HG02759 (cell line): ENCODE data around the gene TMPRSS5.
"Not testable (repeated sequence)": the region's sequence is repeated elsewhere in the genome, so short reads cannot be mapped to it uniquely, and the experiment has no call there.

Source experiments
- ATAC-seq: cut with Tn5 transposase; IDR thresholded peaks from one replicate; pipeline ENCODE4 v1.9.1; 2021; ENCODE audit warnings: mild to moderate bottlenecking, moderate library complexity; ENCODE audit not compliant: unreplicated experiment

TMPRSS5 gene

DNA sequence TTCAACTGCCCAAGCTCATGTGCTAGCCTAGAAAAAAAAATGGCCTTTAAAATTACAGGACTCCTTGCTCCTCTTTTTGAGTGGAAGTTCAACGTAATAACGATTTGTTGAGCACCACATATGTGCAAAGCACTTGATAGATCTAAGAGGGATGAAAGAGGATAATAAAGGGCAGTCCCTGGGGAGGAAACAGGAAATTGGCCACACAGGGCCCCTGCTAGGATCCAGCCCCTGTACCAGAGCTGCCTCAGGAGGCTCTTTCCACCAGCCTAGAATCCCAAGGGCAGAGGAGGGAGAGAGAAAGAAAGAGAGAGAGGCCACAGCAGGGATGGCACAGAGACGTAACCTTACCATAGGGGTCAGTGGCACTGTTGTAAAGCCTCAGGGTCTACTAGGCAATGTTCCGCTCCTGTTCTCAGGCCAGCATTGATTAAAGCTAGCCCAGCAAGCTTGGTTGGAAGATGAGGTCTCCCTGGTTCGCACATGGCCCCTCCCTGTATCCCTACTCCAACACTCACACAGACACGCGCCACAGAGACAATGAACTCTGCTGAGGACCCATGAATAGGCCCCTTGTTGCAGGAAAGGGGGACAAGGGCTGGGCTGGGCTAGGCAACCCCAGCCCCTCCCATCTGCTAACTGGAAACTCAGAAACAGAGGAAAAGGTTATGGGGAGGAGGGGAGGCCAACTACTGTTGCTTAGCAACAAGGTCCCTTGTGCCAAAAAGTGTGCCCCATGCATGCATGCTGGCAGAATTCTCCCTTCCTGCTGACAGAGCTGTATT is at the start of gene TMPRSS5:
TSS of gene TMPRSS5 (minus strand) at position 438 of the 785 bp plus-strand sequence. CDS start at position 354, 84 bp downstream.
- ATAC-seq, result no peak

DNA sequence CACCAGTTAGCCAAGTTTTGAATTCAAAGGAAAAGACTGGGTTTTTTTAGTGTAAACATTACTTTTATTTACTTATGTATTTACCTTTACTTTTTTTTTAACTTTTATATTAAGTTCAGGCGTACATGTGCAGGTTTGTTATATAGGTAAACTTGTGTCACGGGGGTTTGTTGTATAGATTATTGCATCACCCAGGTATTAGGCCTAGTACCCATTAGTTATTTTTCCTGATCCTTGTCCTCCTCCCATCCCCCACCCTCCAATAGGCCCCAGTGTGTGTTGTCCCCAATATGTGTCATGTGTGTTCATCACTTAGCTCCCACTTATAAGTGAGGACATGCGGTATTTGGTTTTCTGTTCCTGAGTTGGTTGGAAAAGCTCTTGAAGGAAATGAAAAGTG is 46.8 kb upstream of the TMPRSS5 start:
- ATAC-seq, result no peak

DNA sequence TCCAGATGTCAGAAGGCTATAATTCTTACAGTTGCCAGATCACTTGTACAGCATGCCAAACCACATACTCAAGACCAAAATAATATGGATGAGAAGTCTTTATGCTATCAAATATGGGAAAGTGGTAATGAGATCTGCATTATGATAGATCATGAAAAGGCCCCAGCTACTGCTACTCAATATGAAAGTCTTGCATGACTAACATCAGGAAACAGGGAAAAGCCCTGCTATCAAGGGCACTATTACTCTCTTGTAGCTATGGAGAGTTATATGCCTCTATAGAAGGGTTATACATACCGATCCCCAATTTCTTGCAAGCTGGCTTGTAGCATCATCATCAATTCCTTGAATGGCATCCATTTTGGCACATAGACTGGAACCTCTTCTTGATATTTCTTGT is 30.2 kb upstream of the TMPRSS5 start:
- no peak for ATAC-seq

DNA sequence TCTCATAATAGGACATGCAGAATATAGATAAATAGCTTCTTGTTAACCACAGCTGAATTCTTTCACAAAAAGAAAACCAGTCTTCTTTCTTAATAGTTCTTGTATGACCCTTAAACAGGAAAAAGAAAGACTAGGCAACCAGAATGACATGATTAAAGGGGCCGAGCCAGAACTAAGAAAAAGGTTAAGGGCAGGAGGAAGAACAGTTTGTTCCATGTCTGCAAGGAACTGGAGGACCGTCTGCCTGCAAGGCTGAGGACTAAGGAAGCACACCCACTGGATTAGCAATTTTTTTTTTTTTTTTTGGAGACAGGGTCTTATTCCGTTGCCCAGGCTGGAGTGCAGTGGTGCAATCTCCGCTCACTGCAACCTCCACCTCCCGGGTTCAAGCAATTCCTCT is 26.0 kb upstream of the TMPRSS5 start:
- no peak for ATAC-seq

DNA sequence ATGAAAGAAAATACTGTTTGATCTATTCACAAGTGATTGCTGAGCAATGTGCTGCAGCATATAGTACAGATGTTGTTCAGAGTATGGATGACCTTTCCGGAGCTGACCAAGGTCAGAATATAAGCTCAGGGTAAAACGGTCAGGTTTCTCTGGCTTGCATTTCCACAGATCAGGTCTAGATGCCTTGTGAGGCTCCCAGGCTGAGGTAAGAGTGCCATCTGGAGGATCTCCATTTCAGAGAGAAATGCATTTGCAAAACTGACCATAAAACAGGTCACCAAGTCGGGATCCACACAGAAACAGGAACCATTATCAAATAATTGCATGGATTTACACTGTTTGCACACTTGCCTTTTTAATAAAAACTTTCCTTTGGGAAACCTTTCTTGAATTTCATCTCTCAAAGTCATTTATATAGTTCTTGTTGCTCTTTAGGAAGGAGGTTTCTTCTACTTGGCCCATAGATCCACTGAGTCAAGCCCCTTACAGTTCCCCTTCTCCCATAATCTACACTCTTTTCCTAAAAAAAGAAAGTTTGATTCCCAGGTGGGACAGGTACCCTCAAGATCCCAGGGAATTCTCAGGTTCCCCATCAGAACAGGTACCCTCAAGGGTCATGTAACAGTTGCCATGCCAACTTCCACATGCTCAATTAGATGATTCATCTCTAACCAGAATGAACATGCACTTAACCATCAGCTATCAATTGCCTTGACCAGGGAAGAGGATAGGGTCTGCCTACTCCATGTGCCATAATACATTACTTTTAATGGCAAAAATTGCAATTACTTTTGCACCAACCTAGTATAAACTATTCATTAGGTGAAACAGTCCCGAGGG is 25.0 kb upstream of the TMPRSS5 start:
- no peak for ATAC-seq

DNA sequence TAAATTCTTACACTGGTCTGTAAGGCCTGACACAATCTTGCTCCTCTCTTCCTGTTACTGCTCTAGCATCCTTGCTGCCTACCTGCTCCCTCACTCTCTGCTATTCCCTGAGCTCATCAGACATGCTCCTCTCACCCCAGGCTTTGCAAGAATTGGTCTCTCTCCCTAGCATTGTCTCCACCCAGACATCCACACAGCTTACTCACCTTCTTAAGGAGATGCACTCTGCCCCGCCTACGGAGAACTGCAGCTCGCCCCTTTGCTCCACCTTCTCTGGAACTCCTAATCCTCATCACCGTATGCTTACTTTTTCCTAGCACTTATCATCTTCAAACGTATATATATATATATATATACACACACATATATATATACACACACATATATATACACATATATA is 23.3 kb upstream of the TMPRSS5 start:
- no peak for ATAC-seq

DNA sequence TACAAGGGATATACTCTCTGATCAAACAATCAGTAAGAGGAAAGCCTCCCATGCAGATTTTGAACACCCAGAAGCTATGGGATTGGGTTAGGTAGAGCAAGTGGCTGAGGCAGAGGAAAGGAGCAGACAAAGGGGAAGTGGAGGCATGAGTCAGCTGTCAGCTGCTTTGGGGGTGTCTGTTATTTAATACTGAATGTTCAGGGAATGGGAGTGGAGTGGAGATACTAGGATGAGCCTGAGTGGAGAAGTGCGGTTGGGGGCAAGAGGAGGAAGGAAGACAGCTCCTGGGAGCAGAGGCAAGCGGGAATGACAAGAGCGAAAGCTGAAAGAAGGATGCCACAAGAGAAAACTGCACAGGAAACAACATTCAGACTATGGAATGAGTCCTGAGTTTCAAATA is 22.7 kb upstream of the TMPRSS5 start:
- ATAC-seq, result no peak

DNA sequence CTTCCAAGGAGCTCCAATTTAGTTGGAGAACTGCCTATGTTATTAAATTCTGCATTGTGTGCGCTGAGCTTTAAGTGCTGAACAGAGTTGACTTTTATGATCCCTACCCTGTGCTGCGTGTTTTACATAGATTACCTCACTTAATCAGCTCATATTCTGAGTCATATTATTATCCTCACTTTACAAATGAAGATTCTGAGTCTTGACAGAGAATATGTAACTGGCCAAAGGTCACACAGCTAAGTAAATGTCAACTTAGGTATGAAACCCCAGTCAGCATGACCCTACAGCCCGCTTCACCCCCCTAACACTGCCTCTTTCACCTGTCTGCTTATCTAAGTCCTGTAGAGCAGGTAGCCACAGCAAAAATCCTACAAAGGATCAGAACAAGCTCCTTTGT is 19.8 kb upstream of the TMPRSS5 start:
- no peak for ATAC-seq

DNA sequence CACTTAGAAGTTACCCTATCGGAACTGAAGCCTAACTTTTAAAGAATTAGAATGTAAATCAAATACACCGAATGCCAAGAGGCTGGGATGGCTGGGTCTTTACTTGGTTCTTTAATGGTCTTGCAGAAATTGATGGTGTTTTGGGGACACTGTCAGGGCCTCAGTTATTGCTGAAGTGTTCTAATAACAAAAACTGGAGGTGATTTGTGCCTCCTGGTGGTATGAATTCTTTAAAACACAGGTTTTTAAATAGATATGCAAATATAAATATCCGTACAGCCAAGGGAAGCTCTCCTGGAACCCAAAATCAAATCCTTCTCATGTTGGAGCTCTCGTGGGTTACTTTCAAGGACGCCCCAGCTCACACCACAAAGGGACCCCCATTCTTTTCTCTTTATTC is 19.3 kb upstream of the TMPRSS5 start:
- no peak for ATAC-seq

DNA sequence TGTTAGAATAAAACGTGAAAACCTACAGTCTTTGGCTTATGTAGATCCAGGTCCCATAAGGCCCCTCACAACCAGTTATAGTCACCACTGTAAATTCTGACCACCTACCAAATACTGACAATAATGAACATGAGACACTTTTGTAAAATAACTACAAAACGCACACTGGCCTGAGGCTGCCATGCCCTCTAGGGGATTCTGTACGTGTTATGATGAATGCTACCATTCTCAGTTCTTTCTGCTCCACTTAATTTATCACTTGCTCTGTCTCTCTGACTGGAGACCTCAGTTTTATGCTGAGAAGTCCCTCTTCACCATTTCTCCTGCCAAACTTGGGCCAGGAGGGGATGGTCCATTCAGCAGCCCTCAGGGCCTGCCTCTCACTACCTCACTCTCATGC is 18.7 kb upstream of the TMPRSS5 start:
- ATAC-seq, result no peak

DNA sequence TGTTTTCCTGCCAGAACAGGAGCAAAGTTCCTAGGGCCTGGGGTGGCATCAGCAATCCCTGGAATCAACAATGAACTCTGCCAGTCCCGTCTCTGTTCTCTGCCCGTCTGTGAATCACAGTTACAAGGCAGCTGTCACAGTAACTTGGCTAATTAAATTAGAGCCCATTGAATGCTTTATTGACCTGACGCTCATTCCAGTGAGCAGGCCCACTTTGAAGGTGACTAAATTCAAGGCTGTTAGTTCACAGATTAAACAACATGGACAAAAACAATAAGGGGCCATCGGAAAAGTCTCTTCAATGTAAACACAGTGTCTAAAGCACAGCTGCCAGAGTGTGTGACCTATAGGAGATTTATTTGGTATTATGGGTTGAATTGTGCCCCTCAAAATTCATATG is 17.7 kb upstream of the TMPRSS5 start:
- ATAC-seq, result no peak

DNA sequence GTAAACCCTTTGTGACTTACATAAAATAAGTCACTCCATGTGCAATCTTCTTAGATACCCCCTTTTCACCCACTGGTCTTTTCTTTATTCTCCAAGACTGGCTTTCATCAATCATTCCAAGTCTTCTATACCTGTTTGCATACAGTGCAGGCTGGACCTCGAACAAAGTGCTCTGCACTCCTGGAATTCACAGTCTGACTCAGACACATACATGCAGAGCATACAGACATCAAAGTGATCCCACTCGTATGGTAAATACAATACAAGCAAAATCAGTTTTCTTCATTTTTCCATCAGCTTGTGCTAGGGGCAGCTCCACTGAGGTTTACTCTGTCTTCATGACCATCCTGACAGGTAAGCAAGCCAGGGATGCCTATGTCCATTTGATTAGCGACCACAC is 16.8 kb upstream of the TMPRSS5 start:
- no peak for ATAC-seq

DNA sequence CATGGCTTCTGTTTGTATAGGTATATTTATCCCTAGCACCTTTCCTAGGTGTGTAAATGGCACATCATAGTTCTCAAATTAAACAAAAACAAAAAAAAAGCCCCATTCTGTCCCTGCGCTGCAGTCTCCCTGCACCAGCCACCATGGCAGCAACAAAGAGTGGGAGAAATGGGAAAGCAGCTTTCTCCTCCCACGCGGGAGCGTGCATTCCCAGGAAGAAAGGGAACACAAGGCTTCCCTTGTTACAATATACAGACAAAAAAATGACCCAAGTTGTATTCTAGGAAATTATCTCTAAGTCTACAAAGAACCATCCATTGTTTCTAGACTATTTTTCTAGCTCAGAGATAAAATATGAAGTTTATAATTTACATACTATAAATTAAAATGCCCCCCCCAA is 16.1 kb upstream of the TMPRSS5 start:
- no peak for ATAC-seq

DNA sequence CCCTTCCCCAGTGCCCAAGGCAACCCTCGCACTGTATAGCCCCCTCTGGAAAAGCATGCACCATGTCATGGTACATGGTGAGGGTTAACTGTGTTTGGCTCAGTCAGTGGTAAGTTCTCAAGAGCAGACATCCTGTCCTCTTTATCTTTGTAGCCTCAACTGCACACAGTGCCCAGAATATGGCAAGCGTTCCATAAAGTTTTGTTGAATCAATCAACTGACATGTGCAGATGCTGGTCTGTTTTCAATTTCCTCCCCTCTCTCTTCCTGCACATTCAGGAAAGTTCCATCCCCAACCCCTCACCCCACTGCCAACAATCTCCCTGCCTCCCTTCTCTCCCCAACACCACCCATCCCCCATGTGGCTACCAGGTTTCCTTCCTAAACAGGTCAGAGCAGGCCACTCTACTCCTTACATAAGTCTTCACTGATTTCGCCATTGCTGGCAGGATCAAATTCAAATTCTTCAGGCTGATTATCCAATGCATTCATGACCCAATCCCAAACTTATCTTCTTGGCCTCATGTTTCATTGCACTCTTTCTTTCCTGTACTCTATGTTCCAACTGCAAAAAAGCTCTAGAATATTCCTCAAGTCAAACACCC is 15.5 kb upstream of the TMPRSS5 start:
- ATAC-seq, result no peak

DNA sequence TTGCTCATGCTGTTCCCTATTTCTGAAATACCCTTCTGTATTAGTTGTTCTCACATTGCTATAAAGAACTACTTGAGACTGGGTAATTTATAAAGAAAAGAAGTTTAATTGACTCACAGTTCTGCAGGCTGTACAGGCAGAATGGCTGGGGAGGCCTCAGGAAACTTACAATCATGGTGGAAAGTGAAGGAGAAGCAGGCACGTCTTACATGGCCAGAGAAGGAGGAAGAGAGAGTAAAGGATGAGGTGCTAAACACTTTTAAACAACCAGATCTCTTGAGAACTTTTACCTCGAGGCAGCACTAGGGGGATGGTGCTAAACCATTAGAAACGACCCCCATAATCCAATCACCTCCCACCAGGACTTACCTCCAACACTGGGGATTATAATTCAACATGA is 14.4 kb upstream of the TMPRSS5 start:
- ATAC-seq, result not testable (repeated sequence)

DNA sequence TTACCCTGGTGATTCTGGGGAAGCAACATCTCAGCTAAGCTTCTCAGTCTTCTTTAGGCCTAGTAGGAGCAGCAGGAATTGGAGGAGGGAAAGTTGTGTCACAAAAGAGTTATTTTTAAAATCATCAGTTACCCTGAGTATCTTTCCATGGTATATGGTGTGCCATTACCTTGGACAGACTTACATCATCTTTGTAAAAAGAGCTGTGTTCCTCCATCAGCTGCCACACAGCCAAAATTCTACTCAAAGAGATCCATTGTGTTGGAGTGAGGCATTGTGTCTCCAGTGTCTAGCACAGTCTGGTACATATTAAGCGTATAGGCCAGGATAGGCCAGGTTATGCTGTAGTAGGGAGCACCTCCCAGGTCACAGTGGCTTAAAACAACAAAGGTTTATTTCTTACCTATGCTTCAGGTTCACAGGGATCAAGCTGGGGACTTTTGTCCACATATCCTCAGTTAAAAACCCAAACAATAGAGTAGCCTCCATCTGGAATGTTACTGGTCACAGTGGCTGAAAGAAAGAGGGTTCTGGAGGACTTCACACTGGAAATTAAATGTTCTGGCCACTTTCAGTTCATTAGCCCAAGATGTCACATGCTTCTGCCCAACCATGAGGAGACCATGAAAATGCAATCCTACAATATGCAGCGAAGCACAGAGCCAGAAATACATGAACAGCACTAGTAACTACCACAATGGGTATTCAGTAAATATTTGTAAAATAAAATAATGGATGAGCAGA is 9.9 kb upstream of the TMPRSS5 start:
- no peak for ATAC-seq

DNA sequence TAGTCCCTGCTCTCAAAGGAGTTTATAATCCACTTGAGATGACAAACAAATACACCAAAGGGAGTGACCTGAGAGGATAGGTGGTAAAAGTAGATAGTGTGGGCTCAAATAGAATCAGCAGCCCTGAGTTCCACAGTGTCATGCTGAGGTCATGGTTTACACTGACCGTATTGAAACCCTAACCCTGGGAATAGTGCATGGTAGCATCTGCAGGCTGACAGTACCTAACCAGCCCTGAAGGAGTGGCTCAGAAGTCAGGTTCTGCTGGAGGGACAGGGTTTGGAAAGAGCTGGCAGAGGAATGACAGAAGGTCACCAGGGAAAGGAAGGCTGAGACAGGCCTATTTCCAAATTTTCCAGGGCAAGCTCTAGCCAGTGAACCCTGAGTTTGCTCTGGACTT is 9.2 kb upstream of the TMPRSS5 start:
- ATAC-seq, result no peak

DNA sequence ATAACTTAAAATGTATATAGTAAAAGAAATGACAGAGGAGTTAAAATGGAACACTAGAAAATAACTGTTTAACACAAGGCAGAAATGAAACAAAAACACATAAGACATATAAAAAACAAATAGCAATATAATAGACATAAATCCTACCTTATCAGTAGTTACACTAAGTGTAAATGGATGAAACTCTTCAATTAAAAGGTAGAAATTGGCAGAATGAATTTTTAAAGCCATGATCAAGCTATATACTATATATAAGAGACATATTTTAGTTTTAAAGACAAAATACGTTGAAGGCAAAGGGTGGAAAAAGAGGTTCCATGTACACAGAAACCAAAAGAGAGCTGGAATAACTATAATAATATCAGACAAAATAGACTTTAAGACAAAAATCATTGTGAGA is 4.9 kb upstream of the TMPRSS5 start:
- ATAC-seq, result no peak

DNA sequence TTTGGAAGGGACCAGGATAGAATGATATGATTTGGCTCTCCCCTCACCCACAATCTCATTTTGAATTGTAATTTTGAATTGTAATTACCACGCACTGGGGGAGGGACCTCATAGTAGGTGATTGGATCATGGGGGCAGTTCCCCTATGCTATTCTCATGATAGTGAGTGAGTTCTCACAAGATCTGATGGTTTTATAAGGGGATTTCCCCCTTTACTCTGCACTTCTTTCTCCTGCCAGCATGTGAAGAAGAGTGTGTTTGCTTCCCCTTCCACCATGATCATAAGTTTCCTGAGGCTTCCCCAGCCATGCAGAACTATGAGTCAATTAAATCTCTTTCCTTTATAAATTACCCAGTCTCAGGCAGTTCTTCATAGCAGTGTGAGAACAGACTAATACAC is 2.6 kb downstream of the TMPRSS5 start:
- ATAC-seq, result not testable (repeated sequence)

DNA sequence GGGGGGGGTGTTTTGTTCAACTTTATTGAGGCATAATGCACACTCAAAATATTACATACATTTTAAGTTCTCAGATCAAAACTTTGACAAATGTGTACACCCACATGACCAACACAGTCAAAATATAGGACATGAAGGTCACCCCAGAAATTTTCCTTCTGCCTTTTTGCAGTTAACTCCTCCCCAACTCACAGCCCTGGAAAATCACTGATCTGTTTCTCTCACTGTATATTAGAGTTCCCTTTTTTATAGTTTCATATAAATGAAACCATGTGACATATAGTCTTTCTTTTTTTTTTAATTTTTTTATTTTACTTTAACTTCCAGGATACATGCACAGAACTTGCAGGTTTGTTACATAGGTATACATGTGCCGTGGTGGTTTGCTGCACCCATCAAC is 4.6 kb downstream of the TMPRSS5 start:
- ATAC-seq, result no peak

DNA sequence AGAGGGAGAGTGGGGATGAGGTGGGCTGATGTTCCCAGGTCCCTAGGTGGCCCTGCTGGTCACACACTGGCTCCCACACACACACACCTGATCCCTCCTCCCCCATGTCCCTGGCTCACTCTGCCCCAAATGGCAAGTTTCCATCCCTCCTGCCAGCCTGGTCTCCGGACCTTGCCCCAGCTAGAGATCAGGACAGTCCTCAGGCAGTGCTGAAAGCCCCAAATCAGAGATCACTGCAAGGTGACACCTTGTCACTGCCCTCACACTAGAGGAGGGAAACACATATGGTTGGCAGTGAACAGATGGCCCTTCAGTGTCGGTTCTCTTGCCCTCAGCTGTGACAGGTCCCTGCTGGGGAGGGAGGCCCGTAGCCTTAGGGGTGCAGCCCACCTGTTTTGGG is 7.6 kb downstream of the TMPRSS5 start:
- no peak for ATAC-seq
